H1 (cell line): ENCODE results near the gene OR2AE1. TPM values are rescaled to one million over a fixed set of nuclear protein-coding genes. Genes with fewer than 3 reads are reported as not detected.

Experiments
- CTCF ChIA-PET: fragments of 300-600 bp; sonication (Branson Sonifier 250); formaldehyde crosslinking; loops from one replicate; lab custom pipeline; 2021; ENCODE audit not compliant: partially characterized antibody; lab: Charles Lee
- POLR2A ChIA-PET: fragments of 300-600 bp; sonication (Branson Sonifier 250); formaldehyde crosslinking; loops from one replicate; lab custom pipeline; 2021; ENCODE audit warnings: inconsistent platforms; ENCODE audit not compliant: partially characterized antibody; lab: Charles Lee
- DNase-seq, 2 experiments: peaks; one replicate each; pipeline versions ENCODE4 v3.0.0 to v3.0.0-alpha.2; 2010 to 2022; ENCODE audit warnings: low spot score in 2 of 2, low read depth in 1 of 2, mixed read lengths in 1 of 2
- FAIRE-seq: peaks from 2 replicates; lab custom pipeline; 2011; peaks lifted over from hg19 to GRCh38; lab: Jason Lieb, UNC
- H2AFZ ChIP-seq: 2 replicates; pipeline ENCODE4 v1.8.1; 2012; ENCODE audit warnings: low read length, inconsistent platforms
- H2AK5ac ChIP-seq: 2 replicates; pipeline ENCODE4 v1.6.1; 2013; ENCODE audit warnings: low read depth, low read length
- H2BK120ac ChIP-seq: replicated peaks from 2 replicates; pipeline ENCODE3; 2013; ENCODE audit warnings: low read depth, low read length, inconsistent platforms
- H2BK12ac ChIP-seq: 2 replicates; pipeline ENCODE4 v1.6.1; 2013; ENCODE audit warnings: low read depth, low read length
- H2BK15ac ChIP-seq: 2 replicates; pipeline ENCODE4 v1.6.1; 2013; ENCODE audit warnings: low read length
- H2BK20ac ChIP-seq: 2 replicates; pipeline ENCODE4 v1.6.1; 2013; ENCODE audit warnings: low read length
- H2BK5ac ChIP-seq: 2 replicates; pipeline ENCODE4 v1.6.1; 2013; ENCODE audit warnings: low read depth, low read length
- H3K14ac ChIP-seq: 2 replicates; pipeline ENCODE4 v1.6.1; 2013; ENCODE audit warnings: inconsistent platforms; ENCODE audit not compliant: insufficient read length
- H3K18ac ChIP-seq: 2 replicates; pipeline ENCODE4 v1.6.1; 2013; ENCODE audit warnings: low read length; ENCODE audit errors: extremely low read depth
- H3K23ac ChIP-seq: 2 replicates; pipeline ENCODE4 v1.6.1; 2013; ENCODE audit warnings: inconsistent platforms; ENCODE audit not compliant: insufficient read length
- H3K23me2 ChIP-seq: 2 replicates; pipeline ENCODE4 v1.6.1; 2013; ENCODE audit warnings: low read depth, low read length
- H3K27ac ChIP-seq: 2 replicates; pipeline ENCODE4 v1.6.1; 2011; ENCODE audit warnings: low read depth, low read length, inconsistent platforms
- H3K27me3 ChIP-seq, 4 experiments: replicated peaks in 1 of 4; 1 replicate in 1 of 4; 2 replicates in 3 of 4; pipeline versions ENCODE4 v1.6.1 to v1.8.1; 2011 to 2013; ENCODE audit warnings: low read length in 3 of 4, mild to moderate bottlenecking in 3 of 4, inconsistent platforms in 2 of 4, mixed read lengths in 2 of 4, moderate library complexity in 1 of 4; ENCODE audit not compliant: control insufficient read depth in 3 of 4, insufficient read depth in 3 of 4; ENCODE audit errors: extremely low read depth in 1 of 4
- H3K36me3 ChIP-seq, 4 experiments: 2 replicates each; pipeline versions ENCODE4 v1.6.1 to v1.8.1; 2011 to 2013; ENCODE audit warnings: mild to moderate bottlenecking in 4 of 4, low read length in 3 of 4, moderate library complexity in 2 of 4, control low read depth in 1 of 4, inconsistent platforms in 1 of 4; ENCODE audit not compliant: insufficient read depth in 4 of 4, control insufficient read depth in 2 of 4
- H3K4ac ChIP-seq: replicated peaks from 2 replicates; pipeline ENCODE3; 2013; ENCODE audit warnings: low read length, low read depth, mixed read lengths, inconsistent platforms; ENCODE audit not compliant: insufficient read length
- H3K4me1 ChIP-seq, 4 experiments: replicated peaks in 1 of 4; 1 replicate in 1 of 4; 2 replicates in 3 of 4; pipeline versions ENCODE4 v1.6.1 to v1.8.1; 2011 to 2013; ENCODE audit warnings: low read length in 3 of 4, inconsistent platforms in 2 of 4, mixed read lengths in 1 of 4; ENCODE audit not compliant: insufficient read depth in 4 of 4, control insufficient read depth in 3 of 4
- H3K4me2 ChIP-seq, 2 experiments: 2 replicates each; pipeline versions ENCODE4 v1.6.1 to v1.8.1; 2011 to 2013; ENCODE audit warnings: low read depth in 2 of 2, low read length in 2 of 2, control low read depth in 1 of 2, inconsistent platforms in 1 of 2, mild to moderate bottlenecking in 1 of 2; ENCODE audit not compliant: insufficient read depth in 1 of 2
- H3K4me3 ChIP-seq, 4 experiments: fragments of 200-600, 300-600 bp in 1 of 4; sonication (generic), shearing (Covaris generic), sonication (Bioruptor Twin) in 1 of 4; 2 replicates each; pipeline versions ENCODE4 v1.5.1 to v1.8.1; 2011 to 2016; ENCODE audit warnings: low read length in 4 of 4, low read depth in 3 of 4, control low read depth in 2 of 4, inconsistent platforms in 2 of 4, mild to moderate bottlenecking in 2 of 4, mixed read lengths in 1 of 4, moderate library complexity in 1 of 4; ENCODE audit not compliant: insufficient read depth in 2 of 4; ENCODE audit errors: extremely low read depth in 1 of 4
- H3K56ac ChIP-seq: replicated peaks from 2 replicates; pipeline ENCODE3; 2013; ENCODE audit warnings: low read depth, mild to moderate bottlenecking, mixed read lengths, low read length, inconsistent platforms; ENCODE audit not compliant: insufficient read length
- H3K79me1 ChIP-seq: 2 replicates; pipeline ENCODE4 v1.6.1; 2013; ENCODE audit warnings: low read depth, low read length, control low read depth
- H3K79me2 ChIP-seq, 2 experiments: 2 replicates each; pipeline versions ENCODE4 v1.6.1 to v1.8.1; 2012 to 2013; ENCODE audit warnings: low read length in 2 of 2, mild to moderate bottlenecking in 2 of 2, inconsistent platforms in 1 of 2; ENCODE audit not compliant: insufficient read depth in 2 of 2, control insufficient read depth in 1 of 2
- H3K9ac ChIP-seq, 4 experiments: replicated peaks in 1 of 4; 1 replicate in 1 of 4; 2 replicates in 3 of 4; pipeline versions ENCODE4 v1.6.1 to v1.8.1; 2011 to 2013; ENCODE audit warnings: low read depth in 3 of 4, low read length in 3 of 4, control low read depth in 2 of 4, mild to moderate bottlenecking in 2 of 4, moderate library complexity in 2 of 4, inconsistent platforms in 1 of 4; ENCODE audit errors: extremely low read depth in 1 of 4
- H3K9me3 ChIP-seq, 2 experiments: 2 replicates each; pipeline versions ENCODE4 v1.6.1 to v1.8.1; 2012 to 2013; ENCODE audit warnings: mild to moderate bottlenecking in 2 of 2, moderate library complexity in 2 of 2, control low read depth in 1 of 2, inconsistent platforms in 1 of 2, low read depth in 1 of 2, low read length in 1 of 2, mixed read lengths in 1 of 2; ENCODE audit not compliant: insufficient read depth in 2 of 2
- H4K20me1 ChIP-seq, 2 experiments: replicated peaks in 1 of 2; 2 replicates each; pipeline versions ENCODE3 to v1.8.1; 2011 to 2013; ENCODE audit warnings: inconsistent platforms in 2 of 2, low read length in 2 of 2, mild to moderate bottlenecking in 1 of 2; ENCODE audit not compliant: insufficient read depth in 2 of 2, control insufficient read depth in 1 of 2
- H4K5ac ChIP-seq: 2 replicates; pipeline ENCODE4 v1.6.1; 2013; ENCODE audit warnings: low read length, low read depth, mixed read lengths, inconsistent platforms; ENCODE audit not compliant: insufficient read length
- H4K8ac ChIP-seq: 2 replicates; pipeline ENCODE4 v1.8.0; 2013; ENCODE audit warnings: mild to moderate bottlenecking, moderate library complexity, low read length, inconsistent platforms; ENCODE audit not compliant: insufficient read depth; ENCODE audit errors: extremely low read depth
- H4K91ac ChIP-seq: replicated peaks from 2 replicates; pipeline ENCODE3; 2013; ENCODE audit warnings: low read length, mixed read lengths, inconsistent platforms; ENCODE audit not compliant: insufficient read length
- ASH2L ChIP-seq: fragments of 200-600, 300-600 bp; sonication (generic); IDR thresholded peaks from one replicate; pipeline ENCODE4 v1.7.1; 2017; ENCODE audit warnings: low read length
- EGR1 ChIP-seq: IDR thresholded peaks from 2 replicates; pipeline ENCODE4 v1.6.1; 2011; ENCODE audit warnings: low read depth, low read length, borderline replicate concordance
- EZH2 ChIP-seq: fragments of 200-600 bp; sonication (generic); IDR thresholded peaks from 2 replicates; pipeline ENCODE4 v1.7.1; 2012; ENCODE audit warnings: low read depth, mild to moderate bottlenecking, moderate library complexity, low read length, inconsistent platforms; ENCODE audit not compliant: severe bottlenecking
- JUND ChIP-seq: IDR thresholded peaks from 2 replicates; pipeline ENCODE4 v1.6.1; 2011; ENCODE audit warnings: mild to moderate bottlenecking, improper control_type of control experiment, low read length
- MAX ChIP-seq: IDR thresholded peaks from 2 replicates; pipeline ENCODE4 v1.6.1; 2012; ENCODE audit warnings: inconsistent platforms
- POLR2AphosphoS5 ChIP-seq: IDR thresholded peaks from 2 replicates; pipeline ENCODE4 v1.6.1; 2011; ENCODE audit warnings: low read depth, low read length
- RXRA ChIP-seq: IDR thresholded peaks from 2 replicates; pipeline ENCODE4 v1.6.1; 2011; ENCODE audit warnings: low read depth, mild to moderate bottlenecking, low read length, moderate library complexity; ENCODE audit not compliant: insufficient read depth
- SAP30 ChIP-seq: fragments of 300-600 bp; sonication (generic); IDR thresholded peaks from 2 replicates; pipeline ENCODE4 v1.7.1; 2012; ENCODE audit warnings: low read length, moderate library complexity, mild to moderate bottlenecking, inconsistent platforms; ENCODE audit not compliant: insufficient read depth, insufficient replicate concordance
- SP1 ChIP-seq: IDR thresholded peaks from 2 replicates; pipeline ENCODE4 v1.6.1; 2011; ENCODE audit warnings: low read depth, low read length
- SRF ChIP-seq: IDR thresholded peaks from 2 replicates; pipeline ENCODE4 v1.6.1; 2011; ENCODE audit warnings: mild to moderate bottlenecking, low read depth, low read length, moderate library complexity
- TAF1 ChIP-seq: IDR thresholded peaks from 2 replicates; pipeline ENCODE4 v1.6.1; 2011; ENCODE audit warnings: mild to moderate bottlenecking, low read depth, low read length
- TAF7 ChIP-seq: optimal IDR thresholded peaks from 2 replicates; pipeline ENCODE3; 2011; ENCODE audit warnings: low read depth, mild to moderate bottlenecking, inconsistent platforms, low read length, moderate library complexity, borderline replicate concordance
- TCF12 ChIP-seq: IDR thresholded peaks from 2 replicates; pipeline ENCODE4 v1.6.1; 2011; ENCODE audit warnings: low read depth, mild to moderate bottlenecking, low read length
- ZNF274 ChIP-seq: IDR thresholded peaks from 2 replicates; pipeline ENCODE4 v1.7.0; 2012; ENCODE audit warnings: low read length, borderline replicate concordance; ENCODE audit errors: extremely low read depth
- polyA plus RNA-seq, 7 experiments: library from polyadenylated mRNA; depleted of rRNA in 3 of 7; stranded (reverse) in 5 of 7; unstranded in 2 of 7; fragments of >200 nt in 5 of 7; fragments of 200-250 nt in 2 of 7; gene quantifications; 1 replicate in 5 of 7; 2 replicates in 1 of 7; 4 replicates in 1 of 7; pipeline versions ENCODE4 v1.2.1 to v1.2.3, GENCODE V29; 2011 to 2013; ENCODE audit warnings: missing spikeins in 2 of 7, mixed read lengths in 2 of 7
- total RNA-seq: library from RNA; stranded (reverse); fragmentation: NEBNext Ultra II Directional; extraction: Animal tissue kit (Norgen Biotek cat#: 25700); gene quantifications from 2 replicates; pipeline ENCODE4 v1.2.1, GENCODE V29; 2021
- TF ChIP-seq, protein P1 (sequence below): IDR thresholded peaks from 2 replicates; pipeline ENCODE4 v1.6.1; 2011; ENCODE audit warnings: low read depth, mild to moderate bottlenecking, low read length; ENCODE audit not compliant: insufficient read depth

The OR2AE1 gene
- total and polyA plus RNA-seq, 2 of the 8 experiments (the other 6 are each of a cell fraction or from before 2014, with no cell fraction given), result not detected

DNA sequence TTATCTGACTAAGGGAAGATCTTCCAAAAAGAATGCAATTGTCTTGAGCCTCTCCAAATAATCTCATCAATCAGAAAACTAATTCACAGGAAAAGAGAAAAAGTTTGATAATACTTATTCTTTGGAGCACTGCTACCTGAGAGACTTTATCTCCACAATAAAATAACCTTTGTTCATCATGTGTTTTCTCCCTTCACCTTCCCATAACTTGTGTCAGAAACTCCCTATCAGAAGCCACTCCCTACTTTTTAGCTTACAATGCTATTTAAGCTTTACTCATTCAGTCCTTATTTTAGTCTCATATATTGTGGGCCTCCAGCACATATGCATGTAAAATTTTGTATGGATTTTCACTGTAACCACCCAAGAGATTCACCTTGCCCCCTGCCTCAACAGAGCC lies 48.0 kb downstream of the OR2AE1 start:
- Histone ChIP-seq H2BK15ac (no peak overlapping the region), H3K56ac (no peak overlapping the region), H3K23me2 (no peaks in the 10 kb centered on the region), H3K4me3 (no peak overlapping the region), H4K5ac (no peak overlapping the region), H3K79me1 (no peaks in the 10 kb centered on the region), H4K8ac (no peak overlapping the region), H3K14ac (no peak overlapping the region), H3K79me2 (no peaks in the 10 kb centered on the region), H3K23ac (no peak overlapping the region), H3K27me3 (no peaks in the 10 kb centered on the region), H2BK12ac (no peak overlapping the region), H4K20me1 (no peaks in the 10 kb centered on the region), H3K18ac (no peak overlapping the region), H2BK120ac (no peak overlapping the region), H2BK5ac (no peak overlapping the region), H3K4me1 (no peaks in the 10 kb centered on the region), H3K4ac (no peak overlapping the region), H3K4me2 (no peak overlapping the region), H3K27ac (no peak overlapping the region), H2BK20ac (no peak overlapping the region), H3K9ac (no peak overlapping the region), H2AK5ac (no peak overlapping the region), H3K36me3 (no peaks in the 10 kb centered on the region), H3K9me3 (no peaks in the 10 kb centered on the region), H2AFZ (no peak overlapping the region), H4K91ac (no peak overlapping the region)
- no peak for FAIRE-seq
- ChIA-PET CTCF (interaction anchor here (0.9 kb wide), 1 partner anchor 93 kb away, joined by 3 read pairs; no protein-coding TSS in a partner anchor), POLR2A (no interaction called here)
- DNase-seq, result no peak
- TF ChIP-seq RXRA (no peak), TCF12 (no peak), MAX (no peak), ASH2L (no peak), SRF (no peak), POLR2AphosphoS5 (no peak), TAF7 (no peak), EZH2 (no peak), ZNF274 (no peak), SAP30 (no peak), SP1 (no peak), TAF1 (no peak), JUND (no peak), EGR1 (no peak)
- TF ChIP-seq, protein P1, sequence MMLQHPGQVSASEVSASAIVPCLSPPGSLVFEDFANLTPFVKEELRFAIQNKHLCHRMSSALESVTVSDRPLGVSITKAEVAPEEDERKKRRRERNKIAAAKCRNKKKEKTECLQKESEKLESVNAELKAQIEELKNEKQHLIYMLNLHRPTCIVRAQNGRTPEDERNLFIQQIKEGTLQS, result no peak
